Psoas muscle (tissue), 8 donors: ENCODE data around the gene LMBRD2. TPM values are rescaled to one million over a fixed set of nuclear protein-coding genes. Genes with fewer than 3 reads are reported as not detected.

Experiments
- ATAC-seq, 4 donors: fragments of 200-7000 bp; cut with Tn5 transposase; one replicate each; pipeline ENCODE4 v1.9.1; 2020; ENCODE audit warnings: moderate library complexity in 3 of 4, mild to moderate bottlenecking in 2 of 4
- DNase-seq, 2 donors: peaks; one replicate each; pipeline ENCODE4 v3.0.0-alpha.2; 2020
- H3K27ac ChIP-seq: fragments of 200-600 bp; one replicate; pipeline ENCODE4 v1.8.0; 2022
- H3K27me3 ChIP-seq, 3 donors: fragments of 200-600 bp in 1 of 3; one replicate each; pipeline versions ENCODE4 v1.6.1 to v1.8.0; 2013 to 2022; ENCODE audit warnings: low read length in 2 of 3, mild to moderate bottlenecking in 2 of 3, moderate library complexity in 1 of 3; ENCODE audit not compliant: insufficient read depth in 3 of 3
- H3K36me3 ChIP-seq, 2 donors: fragments of 200-600 bp in 1 of 2; one replicate each; pipeline versions ENCODE4 v1.6.1 to v1.8.0; 2013 to 2022; ENCODE audit warnings: low read depth in 1 of 2, mild to moderate bottlenecking in 1 of 2, moderate library complexity in 1 of 2; ENCODE audit not compliant: insufficient read depth in 1 of 2
- H3K4me1 ChIP-seq: fragments of 200-600 bp; one replicate; pipeline ENCODE4 v1.8.0; 2022
- H3K4me3 ChIP-seq: fragments of 200-600 bp; one replicate; pipeline ENCODE4 v1.8.0; 2022; ENCODE audit warnings: mild to moderate bottlenecking
- H3K9me3 ChIP-seq: fragments of 200-600 bp; one replicate; pipeline ENCODE4 v1.8.0; 2022
- WGBS, 3 donors: extraction: QIAGEN DNeasy Blood & Tissue Kit; methylation state at CpG; one replicate each; pipeline versions ENCODE4 v1.1.6 to v1.1.7; 2013; 5-methylcytosine and 5-hydroxymethylcytosine counted together
- intact Hi-C, 2 donors: fragments of 100-400 bp; cut with DNase I; formaldehyde crosslinking; loops; one replicate each; pipeline versions ENCODE4 v1.11.0 to v1.14.2; 2022
- polyA plus RNA-seq, 3 donors: library from polyadenylated mRNA; stranded (reverse); fragments of 200-250 nt; gene quantifications; one replicate each; pipeline ENCODE4 v1.2.3, GENCODE V29; 2013
- total RNA-seq, 4 donors: library from RNA; stranded (reverse); fragmentation: NEBNext Ultra II Directional in 2 of 4; extraction: Animal tissue kit (Norgen Biotek cat#: 25700) in 2 of 4; gene quantifications; one replicate each; pipeline versions ENCODE4 v1.2.1 to v1.2.4, GENCODE V29; 2021 to 2023
- TF ChIP-seq, protein P1 (sequence below): fragments of 200-600 bp; IDR thresholded peaks from one replicate; pipeline ENCODE4 v1.8.0; 2022; ENCODE audit warnings: antibody characterized with exemption
- donor health status: healthy with polysubstance abuse.
- donor health status: DM: no; HTN: no; CAD: no; lungs with moderate emphysema.
- donor health status: Bipolar disorder and iron deficiency.
- donor health status: healthy.
- donor health status: DM: yes; HTN: yes; CAD: no.
- donor health status: DM: no; HTN: no; CAD: no.
- donor health status: DM: no; HTN: no; CAD: no.
- donor health status: DM: yes; HTN: yes; CAD: no.

The LMBRD2 gene
- total and polyA plus RNA-seq, 7 donors: 3.0 to 22.8 (median 17.4) TPM

GRCh38 chr5:36057386-36057785, 94.3 kb downstream of the LMBRD2 start:
- 54 to 83% (median 65%) methylated on average over 2 of the region's 2 CpGs for WGBS, 3 donors
- Histone ChIP-seq H3K9me3 (no peaks in the 10 kb centered on the region), H3K36me3 (no peaks in the 10 kb centered on the region), H3K4me3 (no peak overlapping the region), H3K27ac (no peak overlapping the region), H3K4me1 (no peaks in the 10 kb centered on the region), H3K27me3 (peaks cover 0 to 2% (median 0%) of the 10 kb centered on the region in 3 donors)
- TF ChIP-seq, protein P1, sequence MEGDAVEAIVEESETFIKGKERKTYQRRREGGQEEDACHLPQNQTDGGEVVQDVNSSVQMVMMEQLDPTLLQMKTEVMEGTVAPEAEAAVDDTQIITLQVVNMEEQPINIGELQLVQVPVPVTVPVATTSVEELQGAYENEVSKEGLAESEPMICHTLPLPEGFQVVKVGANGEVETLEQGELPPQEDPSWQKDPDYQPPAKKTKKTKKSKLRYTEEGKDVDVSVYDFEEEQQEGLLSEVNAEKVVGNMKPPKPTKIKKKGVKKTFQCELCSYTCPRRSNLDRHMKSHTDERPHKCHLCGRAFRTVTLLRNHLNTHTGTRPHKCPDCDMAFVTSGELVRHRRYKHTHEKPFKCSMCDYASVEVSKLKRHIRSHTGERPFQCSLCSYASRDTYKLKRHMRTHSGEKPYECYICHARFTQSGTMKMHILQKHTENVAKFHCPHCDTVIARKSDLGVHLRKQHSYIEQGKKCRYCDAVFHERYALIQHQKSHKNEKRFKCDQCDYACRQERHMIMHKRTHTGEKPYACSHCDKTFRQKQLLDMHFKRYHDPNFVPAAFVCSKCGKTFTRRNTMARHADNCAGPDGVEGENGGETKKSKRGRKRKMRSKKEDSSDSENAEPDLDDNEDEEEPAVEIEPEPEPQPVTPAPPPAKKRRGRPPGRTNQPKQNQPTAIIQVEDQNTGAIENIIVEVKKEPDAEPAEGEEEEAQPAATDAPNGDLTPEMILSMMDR: no peak
- DNase-seq (no peak), ATAC-seq (no peak)
- intact Hi-C loops: no loop called here

DNA sequence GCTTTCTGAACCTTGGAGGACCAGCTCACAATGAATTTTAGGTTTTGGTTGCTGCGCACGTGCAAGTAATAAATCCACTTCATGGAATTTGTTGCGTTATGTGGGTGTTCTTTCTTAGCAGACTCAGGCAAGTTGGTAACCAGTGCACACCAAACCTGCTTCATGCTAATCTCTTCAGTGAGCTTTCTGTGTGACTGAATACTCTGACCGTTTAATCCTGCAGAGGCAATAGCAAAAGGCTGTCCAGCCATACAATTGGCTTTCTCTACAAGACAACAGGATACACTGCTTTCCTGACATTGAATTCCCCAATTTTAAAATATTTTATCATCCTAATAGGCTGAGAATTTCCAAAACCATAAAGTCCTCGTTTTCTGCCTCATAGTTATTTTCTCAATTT, 95.3 kb downstream of the LMBRD2 start:
- no peaks in the 10 kb centered on the region for H3K4me1 ChIP-seq
- TF ChIP-seq, protein P1: no peak
- peaks cover 0 to 2% (median 0%) of the 10 kb centered on the region in 3 donors for H3K27me3 ChIP-seq
- H3K36me3 ChIP-seq: no peaks in the 10 kb centered on the region
- no peak for ATAC-seq
- H3K9me3 ChIP-seq: no peaks in the 10 kb centered on the region
- intact Hi-C loops: no loop called here
- 57 to 63% (median 57%) methylated on average over 5 of the region's 5 CpGs for WGBS, 3 donors
- H3K4me3 ChIP-seq: no peak overlapping the region
- H3K27ac ChIP-seq: no peak overlapping the region
- no peak for DNase-seq

DNA sequence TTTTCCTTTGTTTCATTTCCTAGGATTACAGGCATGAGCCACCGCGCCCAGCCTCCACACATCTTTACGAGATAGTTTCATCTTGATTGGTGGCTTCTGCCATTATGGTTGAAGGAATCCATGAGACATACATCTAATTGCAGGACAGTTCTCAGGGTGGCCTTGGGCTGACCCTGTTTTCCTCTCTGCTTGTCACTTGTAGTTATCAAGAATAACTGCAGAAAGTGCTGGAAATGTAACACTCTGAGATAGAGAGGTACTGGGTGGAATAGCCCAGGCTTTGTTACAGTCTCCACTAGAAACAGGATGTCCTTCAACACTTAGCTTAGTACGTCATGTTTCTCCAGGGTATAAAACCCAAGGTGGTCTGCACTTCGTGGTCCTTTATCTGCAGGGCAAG, 95.7 kb downstream of the LMBRD2 start:
- H3K4me3 ChIP-seq: no peak overlapping the region
- H3K27me3 ChIP-seq: peaks cover 0 to 2% (median 0%) of the 10 kb centered on the region in 3 donors
- H3K36me3 ChIP-seq: no peaks in the 10 kb centered on the region
- ATAC-seq: no peak
- TF ChIP-seq, protein P1: no peak
- no peaks in the 10 kb centered on the region for H3K9me3 ChIP-seq
- H3K27ac ChIP-seq: no peak overlapping the region
- intact Hi-C loops: no loop called here
- H3K4me1 ChIP-seq: no peaks in the 10 kb centered on the region
- WGBS, 3 donors: 67 to 78% (median 74%) methylated on average over 5 of the region's 5 CpGs
- DNase-seq: no peak

DNA sequence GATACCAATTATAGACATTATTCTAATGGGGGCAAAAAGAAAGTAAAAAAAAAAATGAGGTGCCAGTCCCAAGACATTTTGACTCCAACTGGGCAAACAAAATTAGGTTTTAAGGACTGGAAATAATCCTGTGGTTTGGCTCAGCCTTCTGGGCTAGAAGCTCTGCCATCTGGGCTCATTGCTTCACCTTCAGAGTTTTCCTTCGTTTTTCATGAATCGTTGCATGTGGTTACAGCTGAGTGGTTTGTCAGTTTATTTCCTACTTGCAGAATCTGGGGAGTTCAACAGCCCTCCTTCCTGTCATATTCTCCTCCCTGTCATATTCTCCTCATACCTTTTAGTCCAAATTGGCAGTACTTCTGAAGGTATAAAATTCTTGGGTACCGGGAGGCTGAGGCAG, 97.0 kb downstream of the LMBRD2 start:
- H3K4me1 ChIP-seq: no peaks in the 10 kb centered on the region

DNA sequence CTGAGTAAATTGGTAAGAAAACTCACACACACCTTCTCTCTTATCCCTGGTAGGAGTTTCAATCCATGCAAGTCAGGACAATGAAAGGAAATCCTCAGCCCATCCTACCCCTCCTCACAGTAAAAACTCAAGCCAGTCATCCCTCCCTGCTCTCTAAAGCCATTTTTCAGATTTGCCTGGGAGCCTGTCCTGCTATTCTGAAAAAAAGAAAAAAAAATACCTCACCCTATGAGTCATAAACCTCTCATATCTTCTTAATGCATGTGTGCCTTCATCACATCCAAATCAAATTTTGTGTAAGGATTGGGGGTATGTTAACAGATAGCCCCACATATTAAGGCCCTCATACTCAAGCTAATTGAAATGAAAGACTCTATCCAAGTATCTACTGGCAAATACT, 99.1 kb downstream of the LMBRD2 start:
- intact Hi-C loops: no loop called here
- DNase-seq: no peak
- H3K4me3 ChIP-seq: no peak overlapping the region
- H3K9me3 ChIP-seq: no peaks in the 10 kb centered on the region
- no peaks in the 10 kb centered on the region for H3K4me1 ChIP-seq
- ATAC-seq: no peak
- H3K36me3 ChIP-seq: no peaks in the 10 kb centered on the region
- H3K27me3 ChIP-seq: peaks cover 0 to 2% (median 0%) of the 10 kb centered on the region in 3 donors
- no peak overlapping the region for H3K27ac ChIP-seq
- TF ChIP-seq, protein P1: no peak

More for the DNA sequence above, 97.0 kb downstream of the LMBRD2 start:
- DNase-seq: no peak
- intact Hi-C loops: no loop called here
- Histone ChIP-seq H3K27ac (no peak overlapping the region), H3K27me3 (peaks cover 0 to 2% (median 0%) of the 10 kb centered on the region in 3 donors), H3K9me3 (no peaks in the 10 kb centered on the region), H3K36me3 (no peaks in the 10 kb centered on the region), H3K4me3 (no peak overlapping the region)
- 58 to 79% (median 62%) methylated on average over 3 of the region's 3 CpGs for WGBS, 3 donors
- ATAC-seq: no peak
- TF ChIP-seq, protein P1: no peak
